Measurements from ENCODE around the gene ODC1.
"Not testable (repeated sequence)": the region's sequence is repeated elsewhere in the genome, so short reads cannot be mapped to it uniquely, and the experiment has no call there.

Gene ODC1

GRCh38 chr2:10477443-10478297, 29.5 kb upstream of the ODC1 start:
- no peak for DNase-seq

GRCh38 chr2:10476723-10477442, 28.8 kb upstream of the ODC1 start:
- DNase-seq: no peak

GRCh38 chr2:10475811-10476660, 27.9 kb upstream of the ODC1 start:
- DNase-seq: no peak

GRCh38 chr2:10475221-10475722, 27.1 kb upstream of the ODC1 start:
- no peak for DNase-seq

GRCh38 chr2:10473121-10473756, 25.1 kb upstream of the ODC1 start:
- no peak for DNase-seq

GRCh38 chr2:10471955-10472354, 23.8 kb upstream of the ODC1 start:
- no peak for DNase-seq

GRCh38 chr2:10471046-10471571, 23.0 kb upstream of the ODC1 start:
- DNase-seq: no peak

- DNase-seq: no peak
Measured at GRCh38 chr2:10469955-10470608, 22.0 kb upstream of the ODC1 start.

- DNase-seq: no peak
Measured at GRCh38 chr2:10469301-10469700, 21.2 kb upstream of the ODC1 start.

- no peak for DNase-seq
Measured at GRCh38 chr2:10467401-10467800, 19.3 kb upstream of the ODC1 start.

- no peak for DNase-seq
Measured at GRCh38 chr2:10466801-10467200, 18.7 kb upstream of the ODC1 start.

GRCh38 chr2:10465910-10466309, 17.8 kb upstream of the ODC1 start:
- DNase-seq: no peak

GRCh38 chr2:10462178-10463083, 14.3 kb upstream of the ODC1 start:
- DNase-seq: no peak

- no peak for DNase-seq
Measured at GRCh38 chr2:10460366-10460796, 12.3 kb upstream of the ODC1 start.

GRCh38 chr2:10457846-10458598, 9.9 kb upstream of the ODC1 start:
- DNase-seq: no peak

- not testable (repeated sequence) for DNase-seq
Measured at GRCh38 chr2:10457195-10457594, 9.1 kb upstream of the ODC1 start.

- no peak for DNase-seq
Measured at GRCh38 chr2:10454505-10454904, 6.4 kb upstream of the ODC1 start.

GRCh38 chr2:10453905-10454298, 5.8 kb upstream of the ODC1 start:
- no peak for DNase-seq

- no peak for DNase-seq
Measured at GRCh38 chr2:10452956-10453904, 5.1 kb upstream of the ODC1 start.
